HG03432 (cell line): ENCODE measurements around the gene PLXNC1.

ENCODE experiments used
- ATAC-seq: cut with Tn5 transposase; IDR thresholded peaks from one replicate; pipeline ENCODE4 v1.9.1; 2021; ENCODE audit warnings: mild to moderate bottlenecking, moderate library complexity; ENCODE audit not compliant: unreplicated experiment

PLXNC1 gene

GRCh38 chr12:94178882-94179281 is 30.5 kb downstream of the PLXNC1 start:
- ATAC-seq: no peak

- no peak for ATAC-seq
Observed at GRCh38 chr12:94179723-94180122, 31.3 kb downstream of the PLXNC1 start.

- ATAC-seq: no peak
Observed at GRCh38 chr12:94180558-94181296, 32.4 kb downstream of the PLXNC1 start.

GRCh38 chr12:94182986-94183707 is 34.8 kb downstream of the PLXNC1 start:
- ATAC-seq: no peak

DNA sequence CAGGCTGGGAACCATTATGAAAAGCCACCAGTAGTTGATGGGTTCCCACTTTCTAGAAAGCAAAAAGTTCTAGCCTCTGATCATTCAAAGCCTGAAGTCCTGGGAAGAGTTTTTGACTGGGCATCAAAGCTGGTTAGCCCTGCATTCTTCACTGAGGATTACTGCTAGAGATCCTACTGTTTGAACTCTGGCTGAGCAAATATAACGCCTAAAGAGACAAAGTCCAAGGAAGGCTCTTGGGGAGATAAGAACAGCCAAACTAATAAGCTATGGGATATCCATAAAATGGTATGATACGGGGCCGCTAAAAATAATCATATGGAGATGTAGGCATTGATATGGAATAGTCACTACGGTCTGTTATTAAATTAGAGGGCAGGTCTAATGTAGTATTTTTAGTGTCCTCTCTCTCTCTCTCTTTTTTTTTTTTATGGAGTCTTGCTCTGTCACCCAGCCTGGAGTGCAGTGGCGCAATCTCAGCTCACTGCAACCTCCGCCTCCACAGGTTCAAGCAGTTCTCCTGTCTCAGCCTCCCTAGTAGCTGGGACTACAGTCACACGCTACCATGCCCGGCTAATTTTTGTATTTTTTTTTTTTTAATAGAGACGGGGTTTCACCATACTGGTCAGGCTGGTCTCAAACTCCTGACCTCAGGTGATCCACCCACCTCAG is 35.5 kb downstream of the PLXNC1 start:
- no peak for ATAC-seq

GRCh38 chr12:94184995-94185719 is 36.8 kb downstream of the PLXNC1 start:
- ATAC-seq: no peak

DNA sequence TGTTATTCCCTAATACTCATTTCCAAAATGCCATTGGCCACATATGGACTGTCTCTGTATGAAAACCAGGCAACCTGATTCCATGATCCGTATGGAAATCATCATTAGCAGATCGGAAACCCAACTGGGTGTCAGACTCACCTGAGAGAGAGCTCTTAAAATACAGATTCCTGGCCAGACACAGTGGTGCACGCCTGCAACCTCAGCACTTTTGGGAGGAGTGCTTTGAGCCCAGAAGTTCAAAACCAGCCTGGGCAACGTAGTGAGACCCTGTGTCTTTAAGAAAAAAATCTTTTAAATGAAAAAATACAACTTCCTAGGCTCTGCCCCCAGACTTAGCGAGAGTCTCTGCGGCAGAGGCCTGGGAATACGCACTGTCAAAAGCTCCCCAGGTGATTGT is 37.4 kb downstream of the PLXNC1 start:
- no peak for ATAC-seq

DNA sequence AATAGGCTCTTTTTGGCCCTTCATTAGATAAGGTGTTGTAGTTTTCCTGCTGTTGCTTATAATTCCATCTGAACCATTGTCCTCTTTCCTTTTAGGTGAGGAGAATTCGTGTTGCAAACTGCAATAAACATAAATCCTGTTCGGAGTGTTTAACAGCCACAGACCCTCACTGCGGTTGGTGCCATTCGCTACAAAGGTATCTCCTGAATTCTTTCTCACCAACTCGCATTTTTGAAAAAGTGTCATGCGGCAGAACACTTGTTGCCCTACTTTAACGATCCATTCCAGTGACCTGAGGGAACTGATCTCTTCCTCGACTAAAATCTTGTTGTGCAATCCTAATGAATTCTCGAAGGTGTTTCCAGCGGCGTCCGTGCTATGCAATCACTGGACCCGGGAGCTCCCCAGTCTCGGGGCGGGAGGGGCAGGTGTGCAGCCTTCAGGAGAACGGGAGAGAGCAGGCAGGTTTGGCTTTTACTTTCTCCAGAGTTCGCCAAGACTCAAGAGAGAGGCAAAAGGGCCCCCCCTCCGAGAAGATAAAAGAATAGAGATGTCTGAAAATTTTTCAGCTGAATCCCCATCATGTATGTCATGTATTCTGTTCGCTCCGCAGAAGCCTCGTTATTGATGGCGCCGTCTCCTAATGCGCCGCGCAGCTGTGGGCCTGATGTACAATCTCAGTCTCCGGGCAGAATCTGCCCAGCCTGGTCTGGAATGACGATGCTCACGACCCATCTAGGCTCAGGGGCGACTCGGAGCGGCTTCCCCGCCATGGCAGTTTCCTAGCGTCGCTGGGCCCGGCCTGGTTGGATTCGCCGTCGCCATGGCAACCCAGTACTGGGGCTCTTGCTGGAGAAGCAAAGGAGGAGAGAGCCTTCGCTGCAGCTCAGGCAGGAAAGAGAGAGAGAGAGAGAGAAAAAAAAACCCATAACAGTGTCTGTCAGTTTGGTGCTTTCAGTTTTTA is 38.2 kb downstream of the PLXNC1 start:
- no peak for ATAC-seq

- no peak for ATAC-seq
Observed at GRCh38 chr12:94187361-94187760, 39.0 kb downstream of the PLXNC1 start.

- ATAC-seq: no peak
Observed at GRCh38 chr12:94190623-94191022, 42.2 kb downstream of the PLXNC1 start.

- peak; percentile 78 for ATAC-seq
Observed at GRCh38 chr12:94191023-94191422, 42.6 kb downstream of the PLXNC1 start.

DNA sequence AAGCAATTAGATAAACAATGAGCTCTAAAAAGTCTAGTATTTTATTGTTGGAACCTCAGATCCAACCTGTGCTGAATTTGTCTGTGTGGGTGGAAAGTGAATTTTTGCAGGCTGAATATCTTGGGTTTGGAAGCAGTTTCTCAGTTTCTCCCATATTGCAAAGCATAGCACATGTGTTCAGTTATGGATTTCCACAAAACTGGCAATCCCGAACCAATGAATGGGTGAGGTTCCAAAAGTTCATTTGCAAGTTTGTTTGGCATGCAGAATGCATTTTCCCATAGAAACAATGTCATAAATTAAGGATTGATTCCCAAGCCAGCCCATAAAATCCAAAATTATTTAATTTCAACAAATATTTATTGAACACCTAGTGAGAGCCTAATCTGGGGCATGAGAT is 43.4 kb downstream of the PLXNC1 start:
- ATAC-seq: no peak

DNA sequence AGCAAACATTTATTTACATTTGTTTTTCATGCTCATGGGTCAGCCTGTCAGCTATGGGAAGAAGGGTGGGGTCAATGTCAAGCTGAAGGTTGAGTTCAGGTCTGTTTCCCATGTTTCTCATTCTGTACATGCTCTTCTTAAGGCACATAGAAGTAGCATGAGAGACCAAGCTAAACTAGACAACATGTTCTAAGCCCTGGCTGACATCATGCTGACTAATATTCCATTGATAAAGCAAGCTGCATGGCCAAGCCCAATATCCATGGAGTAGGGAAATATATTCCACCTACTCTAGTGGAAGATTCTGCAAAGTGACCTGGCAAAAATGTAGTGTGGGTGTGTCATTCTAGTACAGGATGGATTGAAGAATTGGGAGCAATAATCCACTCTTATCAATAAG is 44.1 kb downstream of the PLXNC1 start:
- ATAC-seq: no peak

- ATAC-seq: peak; percentile 54
Observed at GRCh38 chr12:94193168-94193567, 44.8 kb downstream of the PLXNC1 start.

DNA sequence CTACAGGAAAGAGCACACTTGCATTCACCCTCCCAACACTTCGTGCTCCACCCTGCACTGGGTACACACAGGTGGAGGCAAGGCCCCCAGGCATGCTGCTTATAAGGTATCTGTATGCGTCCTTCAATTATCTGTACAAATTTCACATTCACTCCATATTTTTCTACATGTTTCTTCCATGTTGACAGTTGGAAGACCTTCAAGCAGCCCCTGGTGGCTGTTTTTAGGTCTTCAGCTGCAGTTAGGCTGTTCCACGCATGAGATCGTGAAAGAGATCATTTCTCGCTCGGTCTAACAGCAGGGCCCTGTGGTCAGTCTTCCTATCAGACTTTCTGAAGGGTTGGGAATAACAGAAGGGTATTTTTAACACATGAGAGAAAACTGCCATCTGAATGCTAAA is 47.1 kb downstream of the PLXNC1 start:
- ATAC-seq: no peak

DNA sequence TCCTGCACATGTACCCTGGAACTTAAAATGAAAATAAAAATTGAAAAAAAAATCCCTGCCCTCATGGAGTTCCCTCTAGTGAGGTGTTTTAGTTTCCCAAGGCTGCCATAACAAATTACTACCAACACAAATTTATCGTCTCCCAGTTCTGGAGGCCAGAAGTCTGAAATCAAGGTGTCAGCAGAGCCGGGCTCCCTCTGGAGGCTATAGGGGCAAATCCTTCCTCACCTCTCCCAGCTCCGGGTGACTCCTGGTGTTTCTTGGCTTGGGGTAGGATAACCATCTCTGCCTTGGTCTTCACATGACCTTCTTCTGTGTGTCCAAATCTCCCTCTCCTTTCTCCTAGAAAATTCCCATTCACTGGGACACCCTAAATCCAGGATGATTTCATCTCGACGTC is 50.1 kb downstream of the PLXNC1 start:
- ATAC-seq: no peak

GRCh38 chr12:94198872-94199271 is 50.5 kb downstream of the PLXNC1 start:
- ATAC-seq: no peak

DNA sequence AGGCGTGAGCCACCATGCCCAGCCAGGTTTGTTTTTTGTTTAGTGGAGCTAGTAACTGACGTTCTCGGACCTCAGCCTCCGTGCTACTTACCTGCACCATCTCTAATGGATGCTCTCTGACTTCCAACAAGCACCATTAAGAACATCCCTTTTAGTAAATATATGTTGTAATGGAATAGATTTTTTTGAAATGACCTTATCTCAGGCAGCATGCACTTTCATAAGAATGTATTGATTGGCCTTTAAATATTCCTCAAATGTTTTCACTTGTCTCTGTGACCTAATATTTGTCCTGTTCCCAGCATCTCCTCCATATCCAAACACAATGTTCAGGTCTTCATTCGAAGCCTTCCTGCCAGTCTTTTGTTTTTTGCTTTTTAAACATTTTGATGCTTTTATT is 51.7 kb downstream of the PLXNC1 start:
- no peak for ATAC-seq

DNA sequence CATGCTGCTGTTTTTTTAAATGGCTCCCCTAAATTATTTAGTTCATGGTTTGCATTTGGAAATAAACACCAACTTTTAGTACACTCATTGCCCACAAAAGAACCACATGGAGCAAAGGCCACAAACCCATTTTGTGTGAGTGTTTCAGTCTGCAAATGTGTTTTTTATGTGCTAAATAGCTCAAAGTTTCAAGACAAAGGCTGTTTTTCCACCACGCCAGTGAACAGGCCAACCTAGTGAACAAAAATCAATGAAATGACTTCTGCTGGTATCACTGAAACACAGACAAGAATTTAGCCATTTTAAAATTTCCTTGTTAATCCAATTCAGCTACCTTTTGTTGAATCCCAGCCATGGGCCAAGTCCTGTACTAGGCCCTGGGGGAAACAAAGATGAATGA is 52.3 kb downstream of the PLXNC1 start:
- no peak for ATAC-seq
